ENCODE results near the gene RDM1. TPM values are rescaled to one million over a fixed set of nuclear protein-coding genes. Genes with fewer than 3 reads are reported as not detected.

Gene RDM1
- total and polyA plus RNA-seq, 10 donors, result 0.48 to 2.3 (median 0.52) TPM; not detected in 5

GRCh38 chr17:35936063-35936462 lies 5.5 kb upstream of the RDM1 start:
- no peak overlapping the region for H3K4me3 ChIP-seq
- TF ChIP-seq CTCF (IDR thresholded peaks at IDR 0.05 in 8 of 11, conservative IDR thresholded peaks at IDR 0.05 in 3 of 11) (no peak), POLR2A (IDR thresholded peaks at IDR 0.05) (no peak), POLR2AphosphoS5 (IDR thresholded peaks at IDR 0.05) (no peak)
- H3K9me3 ChIP-seq, result no peaks in the 10 kb centered on the region
- WGBS, 5 donors, result 90 to 95% (median 93%) methylated on average over 5 of the region's 5 CpGs
- H3K27me3 ChIP-seq (replicated peaks in 1 of 7), result no peaks in the 10 kb centered on the region
- DNase-seq, result no peak
- intact Hi-C loops (cut with DNase I; ENCODE audit: low total_unique reads), result no loop called here
- peaks cover 0 to 2% (median under 1%) of the 10 kb centered on the region in 6 donors for H3K4me1 ChIP-seq
- H3K27ac ChIP-seq, result no peak overlapping the region
- H3K36me3 ChIP-seq, result no peaks in the 10 kb centered on the region

DNA sequence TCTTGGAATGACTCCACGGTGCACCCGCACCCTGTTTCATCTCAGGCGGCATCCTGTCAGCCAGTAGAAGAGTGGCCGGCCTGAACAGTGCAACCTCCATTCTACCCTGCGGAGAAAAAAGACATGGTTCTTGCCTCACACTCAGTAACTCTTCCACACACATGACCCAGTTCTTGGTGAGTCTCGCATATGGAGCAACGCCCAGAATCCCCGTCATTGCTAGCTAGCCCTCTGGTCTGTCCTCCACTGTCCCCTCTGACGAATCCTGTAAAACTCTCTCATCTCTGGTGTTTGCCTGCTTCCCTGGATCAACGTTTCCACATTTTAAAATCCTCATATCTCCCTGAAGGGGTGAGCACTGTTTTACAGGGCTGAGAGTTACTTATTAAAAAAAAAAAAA lies 4.2 kb upstream of the RDM1 start:
- no peak for DNase-seq
- no peaks in the 10 kb centered on the region for H3K36me3 ChIP-seq
- peaks cover 4 to 15% (median 13%) of the 10 kb centered on the region in 6 donors for H3K4me1 ChIP-seq
- no peaks in the 10 kb centered on the region for H3K9me3 ChIP-seq
- 86 to 94% (median 91%) methylated on average over 10 of the region's 10 CpGs for WGBS, 5 donors
- H3K27ac ChIP-seq, result no peak overlapping the region
- intact Hi-C loops (cut with DNase I; ENCODE audit: low total_unique reads), result no loop called here
- peaks cover 0 to 11% (median 0%) of the 10 kb centered on the region in 7 donors for H3K27me3 ChIP-seq (replicated peaks in 1 of 7)
- H3K4me3 ChIP-seq, result no peak overlapping the region
- TF ChIP-seq POLR2AphosphoS5 (IDR thresholded peaks at IDR 0.05), result no peak
- no peak for TF ChIP-seq CTCF (IDR thresholded peaks at IDR 0.05 in 8 of 11, conservative IDR thresholded peaks at IDR 0.05 in 3 of 11)
- TF ChIP-seq POLR2A (IDR thresholded peaks at IDR 0.05), result no peak

GRCh38 chr17:35932586-35932985 lies 2.0 kb upstream of the RDM1 start:
- Histone ChIP-seq H3K27ac (peak overlapping the region in 1 of 8 donors; percentile 11), H3K27me3 (replicated peaks in 1 of 7) (peaks cover 0 to 26% (median 0%) of the 10 kb centered on the region in 7 donors), H3K36me3 (no peaks in the 10 kb centered on the region), H3K4me1 (peaks cover 4 to 20% (median 14%) of the 10 kb centered on the region in 6 donors), H3K4me3 (no peak overlapping the region), H3K9me3 (no peaks in the 10 kb centered on the region)
- TF ChIP-seq CTCF (IDR thresholded peaks at IDR 0.05 in 8 of 11, conservative IDR thresholded peaks at IDR 0.05 in 3 of 11), result no peak
- TF ChIP-seq POLR2AphosphoS5 (IDR thresholded peaks at IDR 0.05), result no peak
- no peak for TF ChIP-seq POLR2A (IDR thresholded peaks at IDR 0.05)
- no peak for DNase-seq
- intact Hi-C loops (cut with DNase I; ENCODE audit: low total_unique reads), result no loop called here

GRCh38 chr17:35931794-35932425 lies 1.3 kb upstream of the RDM1 start:
- intact Hi-C loops (cut with DNase I; ENCODE audit: low total_unique reads), result no loop called here
- DNase-seq, result no peak
- H3K9me3 ChIP-seq, result no peaks in the 10 kb centered on the region

More at GRCh38 chr17:35931794-35932425, 1.3 kb upstream of the RDM1 start:
- WGBS, 5 donors, result 87 to 89% (median 88%) methylated on average over 6 of the region's 6 CpGs
- Histone ChIP-seq H3K4me1 (peaks cover 4 to 20% (median 14%) of the 10 kb centered on the region in 6 donors), H3K36me3 (no peaks in the 10 kb centered on the region), H3K27ac (peak overlapping the region in 1 of 8 donors; percentile 11), H3K4me3 (no peak overlapping the region), H3K27me3 (replicated peaks in 1 of 7) (peaks cover 0 to 26% (median 0%) of the 10 kb centered on the region in 7 donors)
- TF ChIP-seq POLR2AphosphoS5 (IDR thresholded peaks at IDR 0.05) (no peak), CTCF (IDR thresholded peaks at IDR 0.05 in 8 of 11, conservative IDR thresholded peaks at IDR 0.05 in 3 of 11) (no peak), POLR2A (IDR thresholded peaks at IDR 0.05) (no peak)
